ENCODE measurements around the gene SUPT5H.

Gene SUPT5H

GRCh38 chr19:39409208-39410016 lies 36.0 kb upstream of the SUPT5H start:
- no peak for DNase-seq (ENCODE audit: low read depth in 2 of 2)

- no peak for DNase-seq (ENCODE audit: low read depth in 2 of 2)
Observed at GRCh38 chr19:39410017-39410830, 35.2 kb upstream of the SUPT5H start.

GRCh38 chr19:39410831-39411080 lies 34.6 kb upstream of the SUPT5H start:
- no peak for DNase-seq (ENCODE audit: low read depth in 2 of 2)

GRCh38 chr19:39411081-39411831 lies 34.1 kb upstream of the SUPT5H start:
- DNase-seq (ENCODE audit: low read depth in 2 of 2): no peak

- DNase-seq (ENCODE audit: low read depth in 2 of 2): peak; percentile 78 to 81
Observed at GRCh38 chr19:39411832-39412099, 33.6 kb upstream of the SUPT5H start.

- peak; percentile 100 for DNase-seq (ENCODE audit: low read depth in 2 of 2)
Observed at GRCh38 chr19:39412100-39412866, 33.1 kb upstream of the SUPT5H start, which contains the start of gene PLEKHG2. TSS of gene PLEKHG2 (plus strand) at chr19:39412669. CDS start at chr19:39414087, 1,418 bp downstream.

- DNase-seq (ENCODE audit: low read depth in 2 of 2): no peak
Observed at GRCh38 chr19:39412867-39413271, 32.5 kb upstream of the SUPT5H start.

- no peak for DNase-seq (ENCODE audit: low read depth in 2 of 2)
Observed at GRCh38 chr19:39413272-39413910, 32.0 kb upstream of the SUPT5H start.

GRCh38 chr19:39413911-39414608 lies 31.3 kb upstream of the SUPT5H start:
- DNase-seq (ENCODE audit: low read depth in 2 of 2): no peak

GRCh38 chr19:39415111-39416046 lies 30.0 kb upstream of the SUPT5H start:
- no peak for DNase-seq (ENCODE audit: low read depth in 2 of 2)

- no peak for DNase-seq (ENCODE audit: low read depth in 2 of 2)
Observed at GRCh38 chr19:39416152-39417120, 28.9 kb upstream of the SUPT5H start.

GRCh38 chr19:39417463-39418181 lies 27.8 kb upstream of the SUPT5H start:
- DNase-seq (ENCODE audit: low read depth in 2 of 2): no peak

- DNase-seq (ENCODE audit: low read depth in 2 of 2): no peak
Observed at GRCh38 chr19:39419003-39419402, 26.4 kb upstream of the SUPT5H start.

- DNase-seq (ENCODE audit: low read depth in 2 of 2): no peak
Observed at GRCh38 chr19:39420769-39421168, 24.6 kb upstream of the SUPT5H start.

- DNase-seq (ENCODE audit: low read depth in 2 of 2): no peak
Observed at GRCh38 chr19:39422020-39422419, 23.4 kb upstream of the SUPT5H start.

- DNase-seq (ENCODE audit: low read depth in 2 of 2): no peak
Observed at GRCh38 chr19:39423258-39424086, 21.9 kb upstream of the SUPT5H start.

- no peak for DNase-seq (ENCODE audit: low read depth in 2 of 2)
Observed at GRCh38 chr19:39424934-39425333, 20.4 kb upstream of the SUPT5H start.
